Fibroblast of the aortic adventitia (primary cell): ENCODE data around the gene DOCK9. TPM values are rescaled to one million over a fixed set of nuclear protein-coding genes. Genes with fewer than 3 reads are reported as not detected.

Source experiments
- DNase-seq: peaks from one replicate; pipeline ENCODE4 v3.0.0-alpha.2; 2010; ENCODE audit warnings: low read depth
- H3K4me3 ChIP-seq: 2 replicates; pipeline ENCODE4 v1.5.1; 2011; ENCODE audit warnings: low read depth, mild to moderate bottlenecking, control low read depth, low read length, moderate library complexity
- CTCF ChIP-seq: IDR thresholded peaks from 2 replicates; pipeline ENCODE4 v1.5.1; 2011; ENCODE audit warnings: mild to moderate bottlenecking, low read length, control low read depth, inconsistent platforms; ENCODE audit not compliant: insufficient read depth
- total RNA-seq: library from RNA; depleted of rRNA; stranded (reverse); fragments of >200 nt; gene quantifications from 2 replicates; pipeline ENCODE4 v1.2.3, GENCODE V29; 2012; ENCODE audit warnings: low replicate concordance

DOCK9 gene
- total RNA-seq, 1 donor: 28.1 TPM

GRCh38 chr13:98803111-98803561 is 174.7 kb downstream of the DOCK9 start:
- H3K4me3 ChIP-seq: no peak overlapping the region
- no peak for TF ChIP-seq CTCF
- DNase-seq: no peak

- TF ChIP-seq CTCF: no peak
- no peak overlapping the region for H3K4me3 ChIP-seq
- DNase-seq: no peak
Measured at GRCh38 chr13:98802559-98802958, 175.3 kb downstream of the DOCK9 start.

- no peak overlapping the region for H3K4me3 ChIP-seq
- no peak for TF ChIP-seq CTCF
- DNase-seq: no peak
Measured at GRCh38 chr13:98801626-98802418, 176.0 kb downstream of the DOCK9 start.

GRCh38 chr13:98800078-98800477 is 177.8 kb downstream of the DOCK9 start:
- no peak for TF ChIP-seq CTCF
- no peak overlapping the region for H3K4me3 ChIP-seq

GRCh38 chr13:98798849-98799645 is 178.8 kb downstream of the DOCK9 start:
- TF ChIP-seq CTCF: no peak
- no peak overlapping the region for H3K4me3 ChIP-seq
- peak; percentile 97 for DNase-seq

More at GRCh38 chr13:98800078-98800477, 177.8 kb downstream of the DOCK9 start:
- no peak for DNase-seq

GRCh38 chr13:98797456-98797855 is 180.4 kb downstream of the DOCK9 start:
- TF ChIP-seq CTCF: no peak
- DNase-seq: no peak
- no peak overlapping the region for H3K4me3 ChIP-seq
